Fibroblast of lung (primary cell): ENCODE data around the gene PSMD11. TPM values are rescaled to one million over a fixed set of nuclear protein-coding genes. Genes with fewer than 3 reads are reported as not detected.

ENCODE experiments used
- DNase-seq, 2 donors: peaks; one replicate each; pipeline versions ENCODE4 v3.0.0 to v3.0.0-alpha.2; 2010; ENCODE audit warnings: low read depth in 2 of 2
- H2AFZ ChIP-seq: 2 replicates; pipeline ENCODE4 v1.5.1; 2012; ENCODE audit warnings: low read length, control low read depth, inconsistent platforms
- H3K27ac ChIP-seq: 2 replicates; pipeline ENCODE4 v1.5.1; 2011; ENCODE audit warnings: low read length, control low read depth; ENCODE audit not compliant: insufficient read depth
- H3K27me3 ChIP-seq: 2 replicates; pipeline ENCODE4 v1.5.1; 2011; ENCODE audit warnings: mild to moderate bottlenecking, low read length; ENCODE audit not compliant: control insufficient read depth, insufficient read depth
- H3K36me3 ChIP-seq: 2 replicates; pipeline ENCODE4 v1.5.1; 2011; ENCODE audit warnings: low read length; ENCODE audit not compliant: control insufficient read depth, insufficient read depth
- H3K4me1 ChIP-seq: 2 replicates; pipeline ENCODE4 v1.5.1; 2011; ENCODE audit warnings: low read length; ENCODE audit not compliant: control insufficient read depth, insufficient read depth; ENCODE audit errors: extremely low read depth
- H3K4me2 ChIP-seq: 2 replicates; pipeline ENCODE4 v1.5.1; 2011; ENCODE audit warnings: low read length, control low read depth; ENCODE audit not compliant: insufficient read depth; ENCODE audit errors: extremely low read depth
- H3K4me3 ChIP-seq, 4 experiments: fragments of 200-600 bp in 1 of 4; sonication (generic) in 1 of 4; replicated peaks in 1 of 4; 2 replicates each; pipeline ENCODE4 v1.5.1; 2011 to 2016; ENCODE audit warnings: low read length in 4 of 4, low read depth in 3 of 4, mild to moderate bottlenecking in 3 of 4, control low read depth in 2 of 4, inconsistent platforms in 1 of 4, mixed read lengths in 1 of 4; ENCODE audit not compliant: insufficient read depth in 1 of 4; ENCODE audit errors: control extremely low read depth in 1 of 4
- H3K79me2 ChIP-seq: 2 replicates; pipeline ENCODE4 v1.5.1; 2012; ENCODE audit warnings: mild to moderate bottlenecking, low read length, inconsistent platforms; ENCODE audit not compliant: control insufficient read depth, insufficient read depth
- H3K9ac ChIP-seq: 2 replicates; pipeline ENCODE4 v1.5.1; 2011; ENCODE audit warnings: mild to moderate bottlenecking, low read length, control low read depth; ENCODE audit not compliant: insufficient read depth
- H3K9me3 ChIP-seq: 2 replicates; pipeline ENCODE4 v1.5.1; 2012; ENCODE audit warnings: low read depth, low read length; ENCODE audit not compliant: control insufficient read depth, insufficient read depth
- H4K20me1 ChIP-seq: 2 replicates; pipeline ENCODE4 v1.5.1; 2011; ENCODE audit warnings: low read length; ENCODE audit not compliant: control insufficient read depth, insufficient read depth; ENCODE audit errors: extremely low read depth
- EZH2 ChIP-seq: IDR thresholded peaks from 2 replicates; pipeline ENCODE4 v1.5.1; 2012; ENCODE audit warnings: low read length, control low read depth, mild to moderate bottlenecking; ENCODE audit errors: missing control alignments
- polyA plus RNA-seq, 2 donors: library from polyadenylated mRNA; depleted of rRNA in 1 of 2; stranded (reverse) in 1 of 2; unstranded in 1 of 2; fragments of >200 nt; gene quantifications; 2 replicates each; pipeline ENCODE4 v1.2.1, GENCODE V29; 2011 to 2012; ENCODE audit warnings: missing spikeins in 1 of 2
- total RNA-seq: library from RNA; depleted of rRNA; stranded (reverse); fragments of >200 nt; gene quantifications from 2 replicates; pipeline ENCODE4 v1.2.1, GENCODE V29; 2014
- TF ChIP-seq, protein P1 (sequence below), 2 donors: IDR thresholded peaks in 1 of 2; conservative IDR thresholded peaks in 1 of 2; 1 replicate in 1 of 2; 2 replicates in 1 of 2; pipeline ENCODE4 v1.5.1; 2011 to 2012; ENCODE audit warnings: low read length in 2 of 2, control low read depth in 1 of 2, inconsistent platforms in 1 of 2, low read depth in 1 of 2, mild to moderate bottlenecking in 1 of 2

PSMD11 gene
- total and polyA plus RNA-seq, 2 donors (not counting 1 experiment from before 2014, with no cell fraction given): 74.1 to 77.9 TPM

DNA sequence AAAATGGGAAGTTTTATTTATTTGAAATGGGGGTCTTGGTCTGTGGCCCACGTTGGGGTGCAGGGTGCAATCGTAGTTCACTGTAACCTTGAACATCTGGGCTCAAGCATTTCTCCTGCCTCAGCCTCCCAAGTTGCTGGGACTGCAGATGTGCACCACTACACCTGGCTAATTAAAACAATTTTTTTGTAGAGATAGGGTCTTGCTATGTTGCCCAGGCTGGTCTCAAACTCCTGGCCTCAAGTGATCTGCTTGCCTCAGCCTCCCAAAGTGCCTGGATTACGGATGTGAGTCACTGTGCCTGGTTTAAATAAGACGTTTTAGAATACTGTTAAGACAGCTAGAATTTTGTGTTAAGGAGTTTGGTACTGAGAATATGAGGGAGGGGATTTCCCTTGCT, 15.7 kb downstream of the PSMD11 start:
- Histone ChIP-seq H3K36me3 (peaks cover 4% of the 10 kb centered on the region), H4K20me1 (no peaks in the 10 kb centered on the region), H3K9ac (no peak overlapping the region), H3K9me3 (no peaks in the 10 kb centered on the region), H3K27me3 (no peaks in the 10 kb centered on the region), H3K4me3 (no peak overlapping the region), H3K4me2 (no peak overlapping the region), H3K4me1 (no peaks in the 10 kb centered on the region), H2AFZ (no peak overlapping the region), H3K79me2 (peaks cover 9% of the 10 kb centered on the region), H3K27ac (no peak overlapping the region)
- no peak for TF ChIP-seq EZH2
- TF ChIP-seq, protein P1, sequence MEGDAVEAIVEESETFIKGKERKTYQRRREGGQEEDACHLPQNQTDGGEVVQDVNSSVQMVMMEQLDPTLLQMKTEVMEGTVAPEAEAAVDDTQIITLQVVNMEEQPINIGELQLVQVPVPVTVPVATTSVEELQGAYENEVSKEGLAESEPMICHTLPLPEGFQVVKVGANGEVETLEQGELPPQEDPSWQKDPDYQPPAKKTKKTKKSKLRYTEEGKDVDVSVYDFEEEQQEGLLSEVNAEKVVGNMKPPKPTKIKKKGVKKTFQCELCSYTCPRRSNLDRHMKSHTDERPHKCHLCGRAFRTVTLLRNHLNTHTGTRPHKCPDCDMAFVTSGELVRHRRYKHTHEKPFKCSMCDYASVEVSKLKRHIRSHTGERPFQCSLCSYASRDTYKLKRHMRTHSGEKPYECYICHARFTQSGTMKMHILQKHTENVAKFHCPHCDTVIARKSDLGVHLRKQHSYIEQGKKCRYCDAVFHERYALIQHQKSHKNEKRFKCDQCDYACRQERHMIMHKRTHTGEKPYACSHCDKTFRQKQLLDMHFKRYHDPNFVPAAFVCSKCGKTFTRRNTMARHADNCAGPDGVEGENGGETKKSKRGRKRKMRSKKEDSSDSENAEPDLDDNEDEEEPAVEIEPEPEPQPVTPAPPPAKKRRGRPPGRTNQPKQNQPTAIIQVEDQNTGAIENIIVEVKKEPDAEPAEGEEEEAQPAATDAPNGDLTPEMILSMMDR (conservative IDR thresholded peaks at IDR 0.05 in 1 of 2, IDR thresholded peaks at IDR 0.05 in 1 of 2; ENCODE audit: low read depth in 1 of 2, low read length in 2 of 2): no peak
- no peak for DNase-seq

DNA sequence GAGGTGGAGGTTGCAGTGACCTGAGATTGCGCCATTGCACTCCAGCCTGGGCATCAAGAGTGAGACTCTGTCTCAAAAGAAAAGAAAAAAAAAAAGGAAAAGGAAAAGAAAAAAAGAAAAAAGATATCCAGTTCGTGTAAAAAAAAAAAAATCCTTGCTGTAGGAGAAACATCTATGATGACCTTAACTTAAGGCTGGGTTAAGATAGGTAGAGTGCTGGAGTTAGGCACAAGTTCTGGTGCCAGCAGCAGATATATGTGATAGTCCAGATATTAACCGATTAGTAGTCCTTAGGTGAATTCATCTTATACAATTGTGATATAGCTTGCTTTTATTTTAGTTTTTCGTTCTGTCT, 17.2 kb downstream of the PSMD11 start:
- no peaks in the 10 kb centered on the region for H3K9me3 ChIP-seq
- H3K4me2 ChIP-seq: no peak overlapping the region
- no peaks in the 10 kb centered on the region for H3K4me1 ChIP-seq
- no peak overlapping the region for H2AFZ ChIP-seq
- no peak for TF ChIP-seq EZH2
- TF ChIP-seq, protein P1 (conservative IDR thresholded peaks at IDR 0.05 in 1 of 2, IDR thresholded peaks at IDR 0.05 in 1 of 2; ENCODE audit: low read depth in 1 of 2, low read length in 2 of 2): no peak
- no peak overlapping the region for H3K4me3 ChIP-seq
- no peaks in the 10 kb centered on the region for H3K27me3 ChIP-seq
- no peak overlapping the region for H3K27ac ChIP-seq
- H3K9ac ChIP-seq: no peak overlapping the region
- DNase-seq: no peak
- H3K36me3 ChIP-seq: peaks cover 2% of the 10 kb centered on the region
- no peaks in the 10 kb centered on the region for H4K20me1 ChIP-seq
- peaks cover 7% of the 10 kb centered on the region for H3K79me2 ChIP-seq

DNA sequence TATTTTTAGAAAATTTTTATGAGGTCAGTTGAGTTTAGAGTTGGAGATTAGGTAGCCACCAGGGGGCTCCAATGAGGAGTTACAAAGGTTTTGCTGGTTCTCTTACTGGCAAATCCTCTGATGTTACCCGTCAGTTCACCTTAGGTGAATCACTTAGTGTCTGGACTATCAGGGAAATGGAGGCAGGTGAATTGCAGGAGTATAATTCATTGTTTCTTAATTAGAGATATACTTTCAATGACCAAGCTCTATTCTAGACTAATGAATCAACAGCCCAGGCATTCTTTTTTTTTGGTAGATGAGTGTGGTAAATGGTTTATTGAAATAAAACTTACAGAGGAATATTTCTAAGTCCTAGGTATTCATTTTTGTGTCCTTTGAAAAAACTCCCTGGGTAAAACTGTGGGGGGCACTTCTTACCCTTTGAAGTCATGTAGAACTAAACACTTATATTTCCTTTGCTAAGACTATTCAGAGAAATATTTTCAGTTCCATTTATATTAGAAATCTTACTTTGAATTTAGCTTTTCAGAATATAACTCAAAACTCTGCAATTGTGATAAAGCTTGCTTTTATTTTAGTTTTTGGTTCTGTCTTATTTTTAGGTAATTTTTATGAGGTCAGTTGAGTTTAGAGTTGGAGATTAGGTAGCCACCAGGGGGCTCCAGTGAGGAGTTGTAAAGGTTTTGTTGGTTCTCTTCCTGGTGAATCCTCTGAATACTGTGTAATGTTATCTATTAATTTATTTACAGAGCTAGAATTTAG, 17.7 kb downstream of the PSMD11 start:
- H4K20me1 ChIP-seq: no peaks in the 10 kb centered on the region
- peaks cover 2% of the 10 kb centered on the region for H3K36me3 ChIP-seq
- no peak overlapping the region for H3K27ac ChIP-seq
- peaks cover 5% of the 10 kb centered on the region for H3K79me2 ChIP-seq
- H3K4me1 ChIP-seq: no peaks in the 10 kb centered on the region
- no peaks in the 10 kb centered on the region for H3K9me3 ChIP-seq
- DNase-seq: peak; percentile 51 to 63
- H2AFZ ChIP-seq: no peak overlapping the region
- no peak for TF ChIP-seq EZH2
- TF ChIP-seq, protein P1 (conservative IDR thresholded peaks at IDR 0.05 in 1 of 2, IDR thresholded peaks at IDR 0.05 in 1 of 2; ENCODE audit: low read depth in 1 of 2, low read length in 2 of 2): peak; percentile 48 to 68
- H3K27me3 ChIP-seq: no peaks in the 10 kb centered on the region
- H3K4me3 ChIP-seq: no peak overlapping the region
- H3K4me2 ChIP-seq: no peak overlapping the region
- H3K9ac ChIP-seq: no peak overlapping the region
